Head of caudate nucleus (tissue), 42 donors: Measurements from ENCODE around the gene SNX33.
"Not testable (repeated sequence)": the region's sequence is repeated elsewhere in the genome, so short reads cannot be mapped to it uniquely, and the experiment has no call there.

Source experiments
- DNase-seq, 42 donors: peaks; one replicate each; pipeline versions ENCODE4 v3.0.0 to v3.0.0-alpha.2; 2020 to 2021; ENCODE audit warnings: mixed read lengths in 7 of 42
- intact Hi-C: fragments of 100-400 bp; cut with DNase I; formaldehyde crosslinking; loops from one replicate; pipeline ENCODE4 v1.15.0; 2022

The SNX33 gene, protein sequence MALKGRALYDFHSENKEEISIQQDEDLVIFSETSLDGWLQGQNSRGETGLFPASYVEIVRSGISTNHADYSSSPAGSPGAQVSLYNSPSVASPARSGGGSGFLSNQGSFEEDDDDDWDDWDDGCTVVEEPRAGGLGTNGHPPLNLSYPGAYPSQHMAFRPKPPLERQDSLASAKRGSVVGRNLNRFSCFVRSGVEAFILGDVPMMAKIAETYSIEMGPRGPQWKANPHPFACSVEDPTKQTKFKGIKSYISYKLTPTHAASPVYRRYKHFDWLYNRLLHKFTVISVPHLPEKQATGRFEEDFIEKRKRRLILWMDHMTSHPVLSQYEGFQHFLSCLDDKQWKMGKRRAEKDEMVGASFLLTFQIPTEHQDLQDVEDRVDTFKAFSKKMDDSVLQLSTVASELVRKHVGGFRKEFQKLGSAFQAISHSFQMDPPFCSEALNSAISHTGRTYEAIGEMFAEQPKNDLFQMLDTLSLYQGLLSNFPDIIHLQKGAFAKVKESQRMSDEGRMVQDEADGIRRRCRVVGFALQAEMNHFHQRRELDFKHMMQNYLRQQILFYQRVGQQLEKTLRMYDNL

DNA sequence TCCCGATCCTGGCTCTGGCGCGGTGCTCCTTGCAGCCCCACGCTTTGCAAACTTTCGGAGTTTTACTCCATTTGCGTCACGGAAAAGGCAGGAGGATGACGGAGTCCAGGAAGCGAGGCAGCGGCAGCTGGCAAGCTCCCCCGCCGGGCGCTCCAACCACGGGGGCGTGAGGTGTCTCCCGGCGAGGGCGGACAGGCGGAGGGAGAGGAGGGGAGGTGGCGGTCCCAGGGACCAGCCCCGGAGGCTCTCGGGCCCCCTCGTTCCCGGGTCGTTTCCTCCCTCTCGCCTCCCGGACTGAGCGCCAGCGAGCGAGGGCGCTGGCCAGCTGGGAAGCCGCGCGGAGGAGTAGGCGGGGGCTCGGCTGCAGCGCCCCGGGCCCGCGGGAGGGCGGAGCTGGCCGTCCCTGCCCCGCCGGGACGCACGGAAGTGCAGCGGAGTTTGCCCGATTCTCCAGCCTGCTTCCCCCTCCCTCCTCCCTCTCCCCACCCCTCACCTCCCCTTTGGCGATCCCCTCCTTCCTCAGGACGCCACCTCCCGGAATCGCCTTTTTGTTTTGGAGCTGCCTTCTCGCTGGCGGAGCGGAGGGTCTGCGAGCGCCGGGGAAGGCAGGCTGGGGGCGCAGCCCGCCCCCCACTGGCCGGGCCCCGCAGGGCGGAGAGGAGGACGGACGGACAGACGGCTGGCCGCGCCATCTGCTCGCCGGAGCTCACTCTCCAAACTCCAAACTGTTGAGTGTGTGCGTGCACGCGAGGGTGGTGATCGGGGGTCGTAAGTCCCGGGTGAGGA lies at the start of gene SNX33:
TSS of gene SNX33 (plus strand) at position 543 of the 786 bp plus-strand sequence. CDS start 1,191 bp downstream, outside the sequence.
- DNase-seq = peak in 39 of 42 donors; percentile 31 to 77 (median 60)
- intact Hi-C loops = loop anchor here (10.0 kb wide), 2 partner anchors 193 to 283 kb away; partner anchors contain the start of genes MAN2C1 and SIN3A

DNA sequence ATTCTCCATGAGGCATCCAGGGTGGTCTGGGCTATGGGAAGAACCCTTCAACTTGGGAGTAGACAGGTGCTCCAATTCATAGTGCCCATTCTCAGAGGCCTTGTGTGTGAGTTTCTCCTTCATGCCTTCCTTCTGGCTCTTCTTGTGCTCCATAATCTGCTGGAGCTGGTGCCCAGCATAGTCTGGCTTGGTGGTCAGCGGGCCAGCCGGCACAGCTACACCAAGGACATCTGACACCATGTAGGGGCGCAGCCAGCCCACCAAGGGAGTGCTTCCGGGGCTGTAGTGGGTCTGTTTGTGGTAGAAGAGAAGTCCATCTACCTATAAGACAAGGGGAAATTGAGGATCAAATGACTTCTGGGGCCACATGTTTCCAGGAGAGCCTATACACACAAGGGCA lies 49.4 kb upstream of the SNX33 start:
- intact Hi-C loops = no loop called here
- DNase-seq = no peak

DNA sequence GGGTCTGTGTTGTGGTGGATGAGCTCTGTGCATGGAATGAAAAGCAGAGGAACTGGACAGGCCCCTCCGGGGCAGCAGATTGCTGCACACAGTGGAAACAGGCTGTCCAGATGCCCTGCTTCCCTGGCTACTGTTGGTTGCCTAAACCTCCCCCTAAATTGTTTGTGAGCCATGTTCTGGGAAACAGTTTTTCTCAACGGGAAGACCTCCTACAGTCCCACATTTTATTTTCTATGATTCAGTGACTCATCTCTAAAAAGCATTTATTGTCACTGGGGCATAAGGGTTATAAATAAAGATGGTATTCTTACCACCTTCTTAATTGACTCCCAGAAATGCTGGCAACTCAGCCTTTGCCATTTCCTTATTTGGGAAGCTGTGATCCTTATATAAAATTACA lies 48.3 kb upstream of the SNX33 start:
- intact Hi-C loops = no loop called here
- DNase-seq = peak in 2 of 42 donors; percentile 14 to 52

DNA sequence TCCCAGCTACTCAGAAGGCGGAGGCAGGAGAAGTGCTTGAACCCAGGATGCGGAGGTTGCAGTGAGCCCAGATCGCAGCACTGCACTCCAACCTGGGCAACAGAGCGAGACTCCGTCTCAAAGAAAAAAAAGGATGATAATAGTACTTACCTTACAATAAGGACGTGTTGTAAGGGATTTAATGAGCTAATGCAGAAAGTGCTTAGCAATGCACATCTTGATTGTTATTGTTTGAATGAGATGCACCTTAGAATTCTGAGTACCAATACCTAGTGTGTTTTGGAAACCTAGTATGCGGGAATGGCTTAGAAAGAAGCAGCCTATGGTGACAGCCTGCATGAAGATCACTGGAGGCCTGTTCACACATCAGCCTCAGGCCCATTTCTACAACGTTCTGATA lies 41.7 kb upstream of the SNX33 start:
- DNase-seq = no peak
- intact Hi-C loops = no loop called here

DNA sequence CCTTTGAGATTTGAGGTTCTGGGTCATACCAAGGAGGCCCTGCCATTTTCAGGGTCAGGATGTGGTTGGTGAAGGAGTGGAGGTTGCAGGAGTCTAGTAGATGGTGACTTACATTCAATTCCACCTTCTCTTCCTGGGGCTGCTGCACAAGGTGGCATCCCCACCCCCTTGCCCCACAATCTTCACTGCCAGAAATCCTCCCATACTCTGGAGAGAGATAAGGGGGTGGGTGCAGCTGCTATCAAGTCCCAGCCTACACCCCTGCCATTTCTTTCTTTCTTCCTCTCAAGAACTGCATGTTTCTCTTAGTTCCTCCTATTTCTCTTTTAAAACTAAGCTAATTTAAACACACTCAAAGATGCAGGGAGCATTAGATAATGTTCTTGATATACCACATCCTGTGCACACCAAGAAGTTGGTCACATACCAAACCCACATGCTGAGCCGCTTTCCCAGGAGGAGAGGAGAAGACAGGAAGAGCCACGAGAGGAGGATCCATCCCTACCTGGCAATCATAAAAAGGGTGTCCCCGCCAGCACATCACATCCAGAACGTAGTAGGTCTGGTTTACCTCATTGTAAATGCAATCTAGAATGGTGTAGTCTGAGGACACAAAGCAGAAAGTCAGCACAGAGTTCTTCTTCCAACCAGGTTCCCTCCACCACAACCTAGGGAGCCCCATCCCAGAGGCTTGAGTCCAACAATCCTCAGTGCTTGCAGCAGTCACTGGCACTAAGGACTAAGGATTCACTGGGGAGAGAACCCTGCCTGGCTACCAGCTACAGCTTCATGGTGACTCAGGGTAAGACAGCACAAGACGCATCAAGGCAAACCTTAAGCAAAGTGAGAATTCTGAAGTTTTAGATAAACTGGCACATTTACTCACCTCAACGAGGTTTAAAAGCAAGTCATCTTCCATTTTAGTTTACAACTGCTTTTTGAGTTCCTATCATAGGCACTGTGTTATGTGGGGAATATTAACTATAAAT lies 40.7 kb upstream of the SNX33 start:
- intact Hi-C loops = no loop called here

DNA sequence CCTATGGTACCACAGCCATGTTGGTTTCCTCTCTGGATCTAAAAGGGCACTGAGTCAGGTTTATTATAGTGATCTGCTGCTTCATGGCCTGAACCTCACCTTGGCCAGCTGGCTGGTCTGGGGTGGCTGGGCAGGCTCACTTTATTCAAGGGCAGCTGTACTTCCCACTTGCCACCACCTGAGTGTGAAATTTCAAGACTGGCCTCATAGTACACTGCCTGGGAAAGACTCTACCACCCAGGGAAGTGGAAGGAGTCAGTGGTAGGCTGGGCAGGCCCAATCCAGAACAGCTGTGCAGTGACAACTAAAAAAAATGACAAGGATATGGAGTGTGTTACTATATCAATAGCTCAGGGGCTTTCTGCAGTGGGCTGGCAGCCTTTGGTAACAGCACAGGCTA lies 30.9 kb upstream of the SNX33 start:
- no peak for DNase-seq
- intact Hi-C loops = no loop called here

More for the DNA sequence above, 40.7 kb upstream of the SNX33 start:
- peak in 9 of 42 donors; percentile 3 to 40 (median 19) for DNase-seq

DNA sequence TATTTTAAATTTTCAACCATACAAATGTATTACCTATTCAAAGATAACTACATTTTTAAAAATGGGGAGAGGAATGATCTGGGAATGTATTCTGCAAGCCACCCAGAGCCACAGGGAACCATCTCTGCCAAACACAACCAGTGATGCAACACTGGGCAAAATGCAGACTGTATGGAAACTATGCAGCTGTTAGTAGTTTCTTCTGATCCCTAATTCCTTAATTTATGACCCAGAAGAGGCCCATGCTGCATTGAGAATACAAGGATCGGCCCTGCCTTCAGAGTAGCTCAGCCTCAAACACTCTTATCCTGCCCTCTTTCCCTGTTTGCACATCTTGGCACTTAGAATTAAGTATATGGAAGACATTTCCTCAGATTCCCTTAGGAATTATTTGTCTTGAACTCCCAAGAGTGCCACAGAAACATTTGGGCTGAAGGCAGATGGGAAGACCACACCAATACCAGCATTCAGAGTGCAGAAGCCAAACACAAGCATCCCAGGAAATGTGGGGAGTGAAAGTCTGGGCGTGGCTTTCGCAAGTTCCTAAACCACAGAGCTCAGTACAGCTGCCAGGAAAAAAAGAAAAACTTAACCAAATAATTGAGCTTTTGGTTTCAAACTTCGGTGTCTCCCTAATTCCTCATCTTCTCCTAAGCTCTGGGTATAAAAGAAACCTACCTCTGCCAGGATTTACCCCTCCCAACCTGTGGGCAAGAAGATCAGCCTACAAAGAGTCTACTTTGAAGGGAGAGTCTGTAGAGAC lies 27.5 kb upstream of the SNX33 start:
- no peak for DNase-seq
- intact Hi-C loops = no loop called here

DNA sequence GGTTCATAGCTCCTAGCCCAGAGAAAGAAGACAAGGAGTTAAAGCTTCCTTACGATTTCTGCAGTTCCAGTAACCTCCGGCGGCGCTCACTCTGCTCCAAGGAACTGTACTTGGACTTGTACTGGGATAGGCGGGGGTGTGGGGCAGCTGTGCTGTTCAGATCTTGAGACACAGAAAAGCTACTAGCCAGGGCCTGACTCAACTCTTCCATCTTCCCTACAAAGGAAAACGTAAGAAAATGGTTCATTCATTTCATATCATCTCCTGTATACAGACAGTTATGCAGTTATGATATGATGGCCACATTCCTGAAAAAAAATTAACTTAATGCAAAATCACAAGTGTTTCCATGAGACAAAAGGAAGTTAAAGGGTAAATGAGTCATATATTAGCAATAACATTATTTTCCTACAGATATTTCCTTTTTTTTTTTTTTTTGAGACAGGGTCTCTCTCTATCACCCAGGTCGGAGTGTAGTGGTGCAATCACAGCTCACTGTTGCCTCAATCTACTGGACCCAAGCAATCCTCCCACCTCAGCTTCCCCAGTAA lies 26.8 kb upstream of the SNX33 start:
- intact Hi-C loops = no loop called here
- peak in 16 of 42 donors; percentile 10 to 76 (median 40) for DNase-seq

DNA sequence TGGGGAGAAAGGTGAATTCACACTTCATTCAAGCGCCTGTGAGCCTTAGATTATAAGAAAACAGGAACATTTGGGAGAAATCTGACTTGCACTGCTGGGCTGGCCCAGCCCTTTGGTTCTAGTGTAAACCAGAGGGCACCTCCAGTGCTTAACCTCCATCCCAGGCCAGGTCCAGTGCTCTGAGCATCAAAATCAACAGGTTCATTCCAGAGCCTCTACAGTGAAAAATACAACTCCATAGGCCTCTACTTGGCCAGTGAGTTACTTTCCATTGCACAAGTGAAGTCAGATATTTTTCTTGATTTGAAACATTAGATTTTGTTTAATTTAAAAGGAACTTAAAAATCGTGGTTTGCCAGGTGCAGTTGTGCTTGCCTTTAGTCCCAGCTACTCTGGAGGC lies 25.2 kb upstream of the SNX33 start:
- intact Hi-C loops = no loop called here
- DNase-seq = no peak

DNA sequence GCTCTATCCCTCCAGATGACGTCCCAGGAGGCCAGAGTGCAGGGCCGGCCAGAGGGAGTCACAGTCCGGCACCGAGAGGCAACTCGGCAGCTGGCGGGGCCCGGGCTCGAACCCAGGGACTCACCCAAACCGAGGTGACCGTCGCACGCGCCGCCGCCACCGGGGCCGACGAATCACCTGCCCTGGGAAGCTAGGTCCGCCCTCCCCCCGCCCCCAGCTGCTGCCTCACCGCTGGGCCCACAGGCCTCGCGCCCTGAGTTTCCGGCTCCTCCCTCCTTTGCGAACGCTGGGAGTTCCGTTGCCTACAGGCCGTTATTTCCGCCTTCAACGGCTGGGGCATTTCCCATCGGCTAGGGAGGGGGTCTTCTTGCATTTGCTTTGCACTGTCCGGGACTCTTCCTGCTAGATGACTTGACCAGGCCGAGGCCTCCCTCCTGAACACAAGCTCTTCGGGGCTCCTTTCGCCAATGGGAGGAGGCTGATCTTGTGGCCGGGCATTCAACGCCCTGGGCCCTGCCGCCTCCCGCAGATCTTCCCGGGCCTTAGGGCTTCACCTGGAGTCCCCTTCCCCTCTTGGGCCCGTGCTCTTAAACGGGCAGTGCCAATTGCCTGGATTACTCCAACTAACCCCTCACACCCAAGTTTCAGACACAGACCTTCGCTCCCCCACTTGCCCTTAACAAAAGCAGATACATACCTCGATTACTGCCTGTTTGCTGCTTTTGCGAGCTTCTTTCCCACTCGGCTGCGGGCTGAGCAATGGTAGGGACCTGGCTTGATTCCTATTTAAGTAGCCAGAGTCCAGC lies 22.0 kb upstream of the SNX33 start, which contains the start of gene SNUPN:
TSS of gene SNUPN (minus strand) at position 184 of the 806 bp plus-strand sequence. CDS start 4,674 bp downstream, outside the sequence.
- peak; percentile 86 to 98 (median 93) for DNase-seq
- intact Hi-C loops = no loop called here

DNA sequence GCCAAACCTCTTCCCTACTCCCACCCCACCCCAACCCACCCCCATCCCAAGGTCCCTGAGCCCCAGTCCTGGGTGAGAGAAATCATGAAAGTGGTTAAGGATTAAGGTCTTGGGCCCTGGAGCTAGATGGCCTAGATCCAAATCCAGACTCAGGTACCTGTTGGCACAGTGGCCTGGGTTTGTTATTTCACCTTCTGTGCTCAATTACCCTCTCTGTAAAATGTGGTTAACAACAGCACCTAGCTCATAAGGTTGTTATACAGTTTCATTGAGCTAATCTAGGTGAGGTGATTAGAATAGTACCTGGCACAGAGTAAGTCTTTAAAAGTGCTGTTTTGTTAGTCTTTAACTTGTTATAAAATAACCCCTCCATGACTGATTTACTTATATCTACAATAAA lies 15.8 kb upstream of the SNX33 start:
- intact Hi-C loops = no loop called here
- no peak for DNase-seq

DNA sequence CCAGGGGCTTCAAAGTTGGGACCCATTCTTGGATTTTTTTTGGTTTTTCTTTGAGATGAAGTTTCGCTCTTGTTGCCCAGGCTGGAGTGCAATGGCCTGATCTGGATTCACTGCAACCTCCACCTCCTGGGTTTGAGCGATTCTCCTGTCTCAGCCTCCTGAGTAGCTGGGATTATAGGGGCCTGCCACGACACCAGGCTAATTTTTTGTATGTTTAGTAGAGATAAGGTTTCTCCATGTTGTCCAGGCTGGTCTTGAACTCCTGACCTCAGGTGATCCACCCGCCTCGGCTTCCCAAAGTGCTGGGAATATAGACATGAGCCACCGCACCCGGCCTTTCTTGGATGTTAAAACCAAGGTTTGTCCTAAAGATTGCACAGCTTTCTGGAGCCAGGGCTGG lies 13.8 kb upstream of the SNX33 start:
- DNase-seq, intact Hi-C loops: not testable (repeated sequence)

DNA sequence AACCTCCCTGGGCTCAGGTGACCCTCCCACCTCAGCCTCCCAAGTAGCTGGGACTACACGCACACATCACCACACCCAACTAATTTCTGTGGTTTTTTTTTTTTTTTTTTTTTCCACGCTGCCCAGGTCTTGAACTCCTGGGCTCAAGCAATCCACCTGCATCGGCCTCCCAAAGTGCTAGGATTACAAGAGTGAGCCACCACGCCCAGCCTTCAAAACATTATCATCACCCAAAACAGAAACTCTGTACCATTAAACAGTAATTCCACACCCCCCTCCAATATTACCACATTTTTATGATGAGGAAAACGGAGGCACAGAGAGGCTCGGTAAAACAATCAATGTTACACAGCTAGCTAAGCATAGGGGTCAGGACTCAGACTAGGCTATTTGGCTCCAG lies 11.7 kb upstream of the SNX33 start:
- intact Hi-C loops = no loop called here
- DNase-seq = no peak

DNA sequence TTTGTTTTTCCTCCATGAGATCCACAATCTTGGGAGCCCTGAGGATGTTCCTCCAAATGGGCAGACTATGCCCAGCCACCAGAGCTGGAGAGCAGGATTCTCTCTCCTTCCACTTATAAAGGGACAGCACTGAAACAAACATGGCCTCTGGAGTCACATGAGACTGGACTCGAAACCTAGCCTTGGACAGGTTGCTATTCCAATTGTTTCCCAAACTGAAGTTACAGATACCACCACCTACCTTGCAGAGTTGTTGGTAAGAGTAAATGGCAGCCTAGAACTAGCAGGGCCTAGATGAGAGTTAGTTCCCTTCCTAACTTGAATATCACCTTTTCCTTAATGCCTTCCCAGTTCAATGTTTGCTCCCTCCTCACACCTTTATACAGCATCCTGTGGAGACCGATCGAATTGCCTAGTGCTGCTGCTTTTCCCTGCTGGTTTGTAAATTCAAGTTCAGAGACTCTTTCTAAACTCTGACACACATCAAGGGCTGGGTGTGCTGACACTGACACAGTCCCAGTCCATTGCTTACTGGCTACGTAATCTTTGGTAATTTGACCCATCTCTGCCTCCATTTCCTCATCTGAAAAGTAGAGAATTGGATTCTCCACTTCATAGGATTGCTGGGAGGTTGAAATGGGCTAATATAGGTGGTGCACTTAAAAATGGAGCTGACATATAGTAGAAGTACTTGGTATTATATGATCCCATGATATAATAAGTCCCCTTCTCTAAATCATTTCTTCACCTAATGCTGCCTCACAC lies 10.3 kb upstream of the SNX33 start:
- intact Hi-C loops = no loop called here
- no peak for DNase-seq

DNA sequence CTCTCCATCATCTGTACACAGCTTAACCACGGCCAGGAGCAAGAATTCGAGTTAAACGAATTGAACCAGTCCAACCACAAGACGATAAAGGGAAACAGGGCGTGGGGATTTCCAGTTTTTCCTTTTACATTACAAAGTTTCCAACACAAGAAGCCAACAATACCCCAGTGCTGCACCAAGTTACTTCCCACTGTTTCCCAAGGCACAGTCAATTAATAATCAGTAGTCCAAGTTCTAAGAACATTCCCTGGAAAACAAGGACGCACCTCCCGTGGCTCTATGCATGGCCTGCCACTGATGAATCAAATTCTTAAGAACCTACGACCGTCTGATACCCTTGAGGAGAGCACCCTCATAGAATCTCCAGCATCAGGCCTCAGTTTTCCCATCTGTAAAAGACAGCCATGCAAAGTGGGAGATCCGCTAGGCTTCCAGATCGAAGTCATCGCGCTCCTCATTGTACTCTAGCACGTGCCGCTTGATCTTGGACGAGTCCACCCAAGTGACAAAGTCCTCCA lies 8.5 kb upstream of the SNX33 start:
- DNase-seq = peak in 1 of 42 donors; percentile 5
- intact Hi-C loops = no loop called here
